Upper lobe of right lung (tissue), 1 donor: ENCODE measurements around the gene INPP5A. TPM values are rescaled to one million over a fixed set of nuclear protein-coding genes. Genes with fewer than 3 reads are reported as not detected.

Source experiments
- ATAC-seq: fragments of 200-7000 bp; cut with Tn5 transposase; one replicate; pipeline ENCODE4 v1.9.1; 2020; ENCODE audit warnings: mild to moderate bottlenecking, moderate library complexity
- DNase-seq: peaks from one replicate; pipeline ENCODE4 v3.0.0-alpha.2; 2020
- H3K27ac ChIP-seq: fragments of 200-600 bp; one replicate; pipeline ENCODE4 v1.8.0; 2022
- H3K27me3 ChIP-seq: fragments of 200-600 bp; one replicate; pipeline ENCODE4 v1.8.0; 2022; ENCODE audit warnings: mild to moderate bottlenecking
- H3K36me3 ChIP-seq: fragments of 200-600 bp; one replicate; pipeline ENCODE4 v1.8.0; 2022
- H3K4me1 ChIP-seq: fragments of 200-600 bp; one replicate; pipeline ENCODE4 v1.8.0; 2022
- H3K4me3 ChIP-seq: fragments of 200-600 bp; one replicate; pipeline ENCODE4 v1.8.0; 2022; ENCODE audit warnings: mild to moderate bottlenecking
- H3K9me3 ChIP-seq: fragments of 200-600 bp; one replicate; pipeline ENCODE4 v1.8.0; 2022
- CTCF ChIP-seq: fragments of 200-600 bp; IDR thresholded peaks from one replicate; pipeline ENCODE4 v1.8.0; 2022; ENCODE audit warnings: antibody characterized with exemption
- intact Hi-C: fragments of 100-400 bp; cut with DNase I; formaldehyde crosslinking; loops from one replicate; pipeline ENCODE4 v1.11.0; 2022
- total RNA-seq: library from RNA; stranded (reverse); fragmentation: NEBNext Ultra II Directional; extraction: Animal tissue kit (Norgen Biotek cat#: 25700); gene quantifications from one replicate; pipeline ENCODE4 v1.2.1, GENCODE V29; 2021
- donor health status: DM: no; HTN: yes; CAD: no; lungs with severe emphysema.

Gene INPP5A
- total RNA-seq, 1 donor from 2014 or later: 38.3 TPM

DNA sequence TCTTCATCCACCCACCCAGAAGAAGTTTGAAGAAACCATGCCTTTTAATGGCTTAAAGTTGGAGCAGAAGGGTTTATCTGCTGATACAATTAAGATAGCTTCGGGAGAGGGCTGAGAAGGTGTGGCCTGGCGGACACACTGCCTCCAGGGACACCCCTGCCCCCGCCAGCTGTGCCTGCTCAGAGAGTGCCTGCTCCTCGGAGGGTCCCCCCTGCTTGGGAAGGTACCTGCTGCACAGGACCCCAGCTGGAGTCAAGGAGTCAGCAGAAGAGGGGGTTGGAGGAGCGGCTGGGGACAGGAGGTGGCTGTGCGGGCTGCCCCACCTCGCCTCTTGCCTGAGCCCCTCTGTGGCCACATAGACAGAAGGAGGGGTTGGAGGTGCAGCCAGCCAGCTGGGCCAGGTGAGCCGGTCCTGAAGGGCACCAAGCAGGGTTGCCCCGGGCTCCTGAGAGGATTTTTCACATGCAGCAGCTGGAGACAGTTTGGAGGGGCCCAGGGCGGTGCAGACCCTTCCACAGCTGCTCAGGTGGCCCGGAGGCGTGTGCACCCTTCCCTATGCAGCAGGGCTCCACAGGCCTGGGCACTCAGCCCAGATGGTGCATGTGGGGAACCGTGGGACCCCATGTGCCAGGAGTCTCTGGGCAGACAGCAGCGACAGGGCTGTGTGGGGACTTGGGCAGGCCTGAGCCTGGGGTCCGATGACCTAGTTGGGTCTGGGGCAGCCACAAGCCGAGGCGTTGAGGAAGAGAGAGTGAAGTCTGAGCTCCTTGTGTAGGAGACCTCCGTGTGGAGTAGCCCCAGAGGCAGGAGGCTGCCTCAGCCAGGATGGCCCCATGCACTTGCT is 118.9 kb downstream of the INPP5A start:
- no peaks in the 10 kb centered on the region for H3K9me3 ChIP-seq
- TF ChIP-seq CTCF: no peak
- intact Hi-C loops: no loop called here
- H3K4me1 ChIP-seq: no peaks in the 10 kb centered on the region
- no peaks in the 10 kb centered on the region for H3K27me3 ChIP-seq
- DNase-seq (no peak), ATAC-seq (no peak)
- H3K36me3 ChIP-seq: peaks cover 15% of the 10 kb centered on the region
- H3K27ac ChIP-seq: no peak overlapping the region
- no peak overlapping the region for H3K4me3 ChIP-seq

DNA sequence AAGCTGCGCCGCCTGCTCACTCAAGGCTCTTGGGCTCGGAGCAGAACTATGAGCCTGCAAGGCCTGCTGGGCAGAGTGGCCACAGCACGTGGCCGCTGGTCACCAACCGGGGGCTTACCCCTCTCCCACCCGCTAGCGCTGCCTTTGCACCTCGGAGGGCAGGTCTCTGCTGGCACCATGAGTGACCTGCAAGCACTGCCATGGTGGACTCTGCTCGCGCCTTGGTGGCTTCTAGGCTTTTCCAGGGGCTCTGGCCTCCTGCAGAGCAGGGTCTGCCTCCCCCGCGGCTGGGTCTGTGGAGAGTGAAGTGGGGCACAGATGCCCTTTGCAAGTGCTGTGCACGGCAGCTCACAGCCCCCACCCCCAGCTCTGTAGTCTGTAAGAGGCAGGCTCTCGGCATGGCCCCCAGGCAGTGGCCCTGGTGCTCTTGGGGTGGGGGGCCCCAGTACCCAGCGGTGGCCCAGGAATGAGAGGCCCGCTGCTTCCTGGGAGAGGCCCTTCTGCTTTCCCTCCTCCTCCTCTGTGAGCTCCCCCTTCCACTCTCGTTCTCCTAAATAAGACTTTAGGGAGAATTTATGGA is 119.6 kb downstream of the INPP5A start:
- Histone ChIP-seq H3K27ac (no peak overlapping the region), H3K36me3 (peaks cover 15% of the 10 kb centered on the region), H3K9me3 (no peaks in the 10 kb centered on the region), H3K4me3 (no peak overlapping the region), H3K27me3 (no peaks in the 10 kb centered on the region), H3K4me1 (no peaks in the 10 kb centered on the region)
- DNase-seq (no peak), ATAC-seq (no peak)
- no peak for TF ChIP-seq CTCF
- intact Hi-C loops: no loop called here

DNA sequence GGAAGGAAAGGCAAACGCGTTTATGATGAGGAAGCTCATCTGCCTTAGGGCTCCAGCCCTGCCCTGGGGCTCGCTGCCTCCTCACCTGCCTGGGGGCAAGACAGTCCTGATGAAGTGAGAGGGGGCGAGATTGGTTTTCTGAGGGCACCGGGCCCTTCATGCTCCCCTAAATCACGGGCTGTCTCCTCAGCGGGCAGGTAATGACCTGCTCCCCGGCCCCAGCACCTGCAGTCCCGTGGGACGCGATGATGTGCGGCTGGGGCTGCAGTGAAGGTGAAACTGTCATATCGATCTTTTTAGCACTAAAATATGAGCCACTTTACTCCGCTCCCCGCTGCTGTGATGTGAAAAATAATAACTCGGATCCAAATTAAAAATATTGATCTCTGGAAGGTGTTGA is 120.2 kb downstream of the INPP5A start:
- Histone ChIP-seq H3K9me3 (no peaks in the 10 kb centered on the region), H3K4me1 (no peaks in the 10 kb centered on the region), H3K27ac (no peak overlapping the region), H3K4me3 (no peak overlapping the region), H3K36me3 (peaks cover 9% of the 10 kb centered on the region), H3K27me3 (no peaks in the 10 kb centered on the region)
- TF ChIP-seq CTCF: no peak
- DNase-seq: no peak
- ATAC-seq: no peak
- intact Hi-C loops: no loop called here

GRCh38 chr10:132658546-132659205 is 121.1 kb downstream of the INPP5A start:
- peaks cover 5% of the 10 kb centered on the region for H3K36me3 ChIP-seq
- no peaks in the 10 kb centered on the region for H3K27me3 ChIP-seq
- no peak overlapping the region for H3K27ac ChIP-seq
- H3K4me3 ChIP-seq: no peak overlapping the region
- no peak for TF ChIP-seq CTCF
- intact Hi-C loops: no loop called here
- H3K4me1 ChIP-seq: no peaks in the 10 kb centered on the region
- no peaks in the 10 kb centered on the region for H3K9me3 ChIP-seq
- no peak for ATAC-seq
- DNase-seq: no peak

DNA sequence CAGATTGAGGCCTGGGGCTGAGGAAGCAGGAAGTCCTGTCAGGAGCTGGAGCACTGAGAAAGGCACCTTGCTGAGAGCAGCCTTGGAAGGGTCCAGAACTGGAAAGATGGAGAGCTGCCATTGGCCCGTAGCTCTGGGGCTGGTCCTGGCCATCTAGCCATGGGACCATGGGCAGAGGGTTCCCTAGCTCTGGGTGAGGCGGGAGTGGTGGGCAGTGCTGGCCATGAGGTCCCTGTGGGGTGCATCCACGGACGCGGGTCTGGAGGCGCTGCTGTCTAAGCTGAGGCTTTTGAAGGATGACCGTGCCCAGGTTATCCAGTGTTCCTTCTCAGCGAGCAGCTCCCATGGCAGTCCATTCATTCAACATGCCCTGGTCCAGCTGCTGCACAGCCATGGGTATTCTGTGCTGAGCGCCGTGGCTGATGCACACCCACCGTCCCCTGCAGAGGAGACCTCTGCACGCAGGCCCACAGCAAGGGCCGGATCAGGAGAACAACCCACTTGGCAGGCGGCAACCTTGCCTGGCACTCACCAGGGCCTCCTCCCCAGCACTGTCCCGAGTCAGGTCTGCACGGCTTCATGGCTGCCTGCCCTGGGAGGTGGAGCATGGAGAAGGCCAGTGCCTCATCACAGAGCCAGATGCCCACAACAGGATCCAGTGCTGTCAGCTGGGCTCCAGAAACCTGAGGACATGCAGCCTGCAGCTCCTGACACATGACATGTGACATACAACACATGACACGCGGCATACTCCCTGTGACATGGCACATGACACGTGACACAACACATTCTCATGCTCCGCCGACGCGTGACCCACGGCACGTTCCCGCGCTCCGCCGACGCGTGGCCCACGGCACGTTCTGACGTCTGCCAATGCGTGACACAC is 121.9 kb downstream of the INPP5A start:
- peaks cover 5% of the 10 kb centered on the region for H3K36me3 ChIP-seq
- intact Hi-C loops: no loop called here
- DNase-seq: no peak

More for the DNA sequence above, 121.9 kb downstream of the INPP5A start:
- Histone ChIP-seq H3K4me1 (no peaks in the 10 kb centered on the region), H3K27ac (no peak overlapping the region), H3K27me3 (no peaks in the 10 kb centered on the region), H3K4me3 (no peak overlapping the region), H3K9me3 (no peaks in the 10 kb centered on the region)
- ATAC-seq: no peak
- TF ChIP-seq CTCF: no peak
